ENCODE data around the gene EIF4EBP3.

DNA sequence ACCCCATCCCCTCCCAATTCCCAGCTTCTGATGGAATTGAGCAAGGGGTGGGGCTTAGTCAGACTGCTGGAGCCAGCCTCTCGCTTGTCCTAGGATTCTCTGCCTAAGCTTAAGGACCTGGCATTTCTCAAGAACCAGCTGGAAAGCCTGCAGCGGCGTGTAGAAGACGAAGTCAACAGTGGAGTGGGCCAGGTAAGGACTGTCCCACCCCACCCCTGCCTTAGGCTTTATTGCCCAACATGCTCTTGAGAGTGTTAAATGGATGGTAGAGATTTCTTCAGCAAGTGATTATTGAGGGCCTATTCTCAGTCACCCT, 18.3 kb downstream of the EIF4EBP3 start:
- TF ChIP-seq, protein P1, sequence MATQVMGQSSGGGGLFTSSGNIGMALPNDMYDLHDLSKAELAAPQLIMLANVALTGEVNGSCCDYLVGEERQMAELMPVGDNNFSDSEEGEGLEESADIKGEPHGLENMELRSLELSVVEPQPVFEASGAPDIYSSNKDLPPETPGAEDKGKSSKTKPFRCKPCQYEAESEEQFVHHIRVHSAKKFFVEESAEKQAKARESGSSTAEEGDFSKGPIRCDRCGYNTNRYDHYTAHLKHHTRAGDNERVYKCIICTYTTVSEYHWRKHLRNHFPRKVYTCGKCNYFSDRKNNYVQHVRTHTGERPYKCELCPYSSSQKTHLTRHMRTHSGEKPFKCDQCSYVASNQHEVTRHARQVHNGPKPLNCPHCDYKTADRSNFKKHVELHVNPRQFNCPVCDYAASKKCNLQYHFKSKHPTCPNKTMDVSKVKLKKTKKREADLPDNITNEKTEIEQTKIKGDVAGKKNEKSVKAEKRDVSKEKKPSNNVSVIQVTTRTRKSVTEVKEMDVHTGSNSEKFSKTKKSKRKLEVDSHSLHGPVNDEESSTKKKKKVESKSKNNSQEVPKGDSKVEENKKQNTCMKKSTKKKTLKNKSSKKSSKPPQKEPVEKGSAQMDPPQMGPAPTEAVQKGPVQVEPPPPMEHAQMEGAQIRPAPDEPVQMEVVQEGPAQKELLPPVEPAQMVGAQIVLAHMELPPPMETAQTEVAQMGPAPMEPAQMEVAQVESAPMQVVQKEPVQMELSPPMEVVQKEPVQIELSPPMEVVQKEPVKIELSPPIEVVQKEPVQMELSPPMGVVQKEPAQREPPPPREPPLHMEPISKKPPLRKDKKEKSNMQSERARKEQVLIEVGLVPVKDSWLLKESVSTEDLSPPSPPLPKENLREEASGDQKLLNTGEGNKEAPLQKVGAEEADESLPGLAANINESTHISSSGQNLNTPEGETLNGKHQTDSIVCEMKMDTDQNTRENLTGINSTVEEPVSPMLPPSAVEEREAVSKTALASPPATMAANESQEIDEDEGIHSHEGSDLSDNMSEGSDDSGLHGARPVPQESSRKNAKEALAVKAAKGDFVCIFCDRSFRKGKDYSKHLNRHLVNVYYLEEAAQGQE (IDR thresholded peaks at IDR 0.05; ENCODE audit: low read depth, low read length), result no peak
- TF ChIP-seq SIN3A (IDR thresholded peaks at IDR 0.05; ENCODE audit: low read depth, low read length) (no peak), KDM1A (IDR thresholded peaks at IDR 0.05; ENCODE audit: borderline replicate concordance) (no peak), ZNF384 (IDR thresholded peaks at IDR 0.05; ENCODE audit: borderline replicate concordance, low read depth, low read length) (no peak), POLR2AphosphoS2 (IDR thresholded peaks at IDR 0.05; ENCODE audit: low read depth, low read length) (no peak), CHD2 (IDR thresholded peaks at IDR 0.05; ENCODE audit: borderline replicate concordance, low read depth, low read length) (no peak), SMC3 (IDR thresholded peaks at IDR 0.05; ENCODE audit: borderline replicate concordance, low read length) (no peak), TCF12 (IDR thresholded peaks at IDR 0.05; ENCODE audit: low read depth, low read length) (no peak), TAF1 (IDR thresholded peaks at IDR 0.05; ENCODE audit: borderline replicate concordance, low read depth, low read length) (no peak), POLR2A (IDR thresholded peaks at IDR 0.05; ENCODE audit: low read depth, low read length) (no peak)
- TF ChIP-seq, protein P2, sequence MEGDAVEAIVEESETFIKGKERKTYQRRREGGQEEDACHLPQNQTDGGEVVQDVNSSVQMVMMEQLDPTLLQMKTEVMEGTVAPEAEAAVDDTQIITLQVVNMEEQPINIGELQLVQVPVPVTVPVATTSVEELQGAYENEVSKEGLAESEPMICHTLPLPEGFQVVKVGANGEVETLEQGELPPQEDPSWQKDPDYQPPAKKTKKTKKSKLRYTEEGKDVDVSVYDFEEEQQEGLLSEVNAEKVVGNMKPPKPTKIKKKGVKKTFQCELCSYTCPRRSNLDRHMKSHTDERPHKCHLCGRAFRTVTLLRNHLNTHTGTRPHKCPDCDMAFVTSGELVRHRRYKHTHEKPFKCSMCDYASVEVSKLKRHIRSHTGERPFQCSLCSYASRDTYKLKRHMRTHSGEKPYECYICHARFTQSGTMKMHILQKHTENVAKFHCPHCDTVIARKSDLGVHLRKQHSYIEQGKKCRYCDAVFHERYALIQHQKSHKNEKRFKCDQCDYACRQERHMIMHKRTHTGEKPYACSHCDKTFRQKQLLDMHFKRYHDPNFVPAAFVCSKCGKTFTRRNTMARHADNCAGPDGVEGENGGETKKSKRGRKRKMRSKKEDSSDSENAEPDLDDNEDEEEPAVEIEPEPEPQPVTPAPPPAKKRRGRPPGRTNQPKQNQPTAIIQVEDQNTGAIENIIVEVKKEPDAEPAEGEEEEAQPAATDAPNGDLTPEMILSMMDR (IDR thresholded peaks at IDR 0.05 in 2 of 3, conservative IDR thresholded peaks at IDR 0.05 in 1 of 3; ENCODE audit: control insufficient read depth in 2 of 3, extremely low read depth in 1 of 3, insufficient read depth in 1 of 3, low read depth in 3 of 3, low read length in 3 of 3), result no peak

All from GM12878 (cell line).